IPS-11a (cell line): ENCODE measurements around the gene LEPROT.

Source experiments
- H3K4me3 ChIP-seq: one replicate; pipeline ENCODE4 v1.5.1; 2013; ENCODE audit warnings: low read depth, low read length, control low read depth

Gene LEPROT

DNA sequence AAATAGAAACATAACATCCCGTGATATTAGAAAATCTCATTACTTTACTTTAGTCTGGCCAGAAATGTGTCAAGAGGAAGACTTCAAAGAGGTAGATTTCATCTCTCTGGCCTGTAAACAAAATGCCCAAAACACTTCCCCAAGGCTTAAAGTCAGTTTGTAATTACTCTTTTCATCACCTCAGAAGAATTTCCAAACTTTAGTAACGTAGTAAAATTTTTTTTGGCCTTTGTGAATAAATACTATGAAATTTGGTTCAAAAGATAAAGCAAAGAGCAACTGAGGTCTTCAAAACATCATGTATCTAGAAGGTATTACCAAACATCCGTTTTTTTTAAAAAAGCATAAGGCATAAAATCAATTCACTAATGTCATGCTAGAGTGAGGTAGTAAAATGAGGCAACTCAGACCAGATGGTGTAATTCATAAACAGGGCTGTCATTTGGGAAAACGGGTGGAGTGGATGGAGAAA is 51.4 kb downstream of the LEPROT start:
- no peak overlapping the region for H3K4me3 ChIP-seq

DNA sequence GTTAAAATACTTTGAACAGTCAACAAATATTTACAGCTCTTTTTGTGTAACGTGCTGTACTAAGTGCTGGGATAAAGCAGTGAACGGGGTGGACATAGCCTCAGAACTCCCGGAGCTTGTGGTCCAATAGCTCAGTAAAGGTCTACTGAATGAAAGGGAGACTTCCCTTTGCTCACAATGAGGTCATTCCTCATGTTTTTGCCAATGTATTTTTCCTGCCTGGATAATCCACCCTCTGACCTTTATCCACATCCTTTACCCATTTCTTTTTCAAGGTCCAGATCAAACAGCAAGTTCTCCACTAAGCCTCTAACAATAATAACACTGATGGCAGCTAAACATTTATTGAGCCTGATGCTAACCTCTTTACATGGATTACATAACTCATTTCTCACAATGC is 55.9 kb downstream of the LEPROT start:
- H3K4me3 ChIP-seq: no peak overlapping the region

DNA sequence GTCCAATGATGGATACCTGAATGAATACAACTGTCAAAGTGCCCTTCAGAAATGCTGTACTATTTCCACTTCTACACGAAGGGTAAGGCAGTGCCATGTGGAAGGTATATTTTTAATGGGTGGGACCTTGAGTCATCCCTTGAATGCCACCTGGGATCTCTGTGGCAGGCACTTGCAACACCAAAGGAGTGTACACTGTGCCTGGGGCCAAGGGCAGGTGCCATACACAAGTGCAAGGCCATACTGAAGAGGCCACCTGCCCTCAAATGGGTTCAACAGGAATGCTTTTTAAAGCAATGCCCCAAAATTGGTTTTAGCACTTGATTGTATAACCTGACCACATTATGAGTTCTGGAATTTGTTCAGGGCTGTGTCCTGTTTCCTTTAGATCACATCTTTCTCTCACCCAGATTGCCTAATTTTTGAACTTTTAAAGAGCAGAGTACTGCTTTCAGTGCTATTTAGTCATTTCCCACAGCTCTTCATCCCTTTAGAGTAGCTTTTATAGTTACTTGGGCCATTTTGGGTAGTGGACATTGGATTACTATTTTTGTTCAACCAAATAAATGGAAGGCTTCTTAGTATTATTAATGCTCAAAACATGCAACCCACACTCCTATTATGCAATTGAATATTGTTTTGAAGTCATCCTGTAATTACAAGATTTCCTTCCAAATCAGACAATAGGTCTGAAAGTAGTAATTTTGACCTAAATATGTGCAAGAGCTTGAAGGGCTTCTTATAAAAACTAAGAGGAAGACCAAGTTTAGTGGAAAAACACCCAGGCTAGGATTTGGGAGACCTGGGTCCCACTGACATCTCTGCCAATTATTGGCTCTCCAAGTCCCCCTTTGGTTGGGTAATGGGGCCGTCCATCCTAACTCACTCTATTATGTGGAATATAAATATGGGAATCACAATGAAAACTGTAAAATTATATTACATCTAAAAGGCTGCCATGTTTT is 57.2 kb downstream of the LEPROT start:
- H3K4me3 ChIP-seq: no peak overlapping the region

DNA sequence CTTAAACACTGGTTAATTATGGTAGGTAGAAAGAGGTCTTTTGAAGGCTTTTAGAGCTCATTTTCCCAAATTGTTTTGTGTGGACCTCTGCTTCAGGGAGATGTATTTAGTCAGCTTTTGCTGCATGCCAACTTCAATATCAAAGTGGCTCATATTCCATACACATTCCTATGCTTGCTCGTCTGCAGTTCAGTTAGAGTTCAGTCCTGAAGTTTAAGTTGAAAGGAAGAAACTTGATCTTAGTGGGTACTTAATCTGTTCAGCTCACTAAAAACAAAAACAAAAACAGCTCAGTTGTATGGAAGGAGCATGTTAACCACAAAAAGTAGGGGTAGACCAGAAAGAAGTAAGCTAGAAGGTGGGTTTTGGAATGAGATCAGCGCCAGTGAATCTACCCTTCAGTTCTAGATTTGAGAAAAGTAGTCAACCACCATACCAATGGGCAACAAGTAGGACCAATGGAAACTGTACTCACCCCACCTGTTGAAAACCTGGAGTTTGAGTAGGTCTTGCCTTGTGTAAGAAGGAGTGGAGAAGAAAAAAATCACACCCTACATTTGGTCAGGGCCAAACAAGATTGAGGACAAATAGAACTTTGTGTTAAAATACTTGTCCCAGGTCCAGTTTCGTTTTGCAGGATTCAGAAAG is 58.0 kb downstream of the LEPROT start:
- no peak overlapping the region for H3K4me3 ChIP-seq

DNA sequence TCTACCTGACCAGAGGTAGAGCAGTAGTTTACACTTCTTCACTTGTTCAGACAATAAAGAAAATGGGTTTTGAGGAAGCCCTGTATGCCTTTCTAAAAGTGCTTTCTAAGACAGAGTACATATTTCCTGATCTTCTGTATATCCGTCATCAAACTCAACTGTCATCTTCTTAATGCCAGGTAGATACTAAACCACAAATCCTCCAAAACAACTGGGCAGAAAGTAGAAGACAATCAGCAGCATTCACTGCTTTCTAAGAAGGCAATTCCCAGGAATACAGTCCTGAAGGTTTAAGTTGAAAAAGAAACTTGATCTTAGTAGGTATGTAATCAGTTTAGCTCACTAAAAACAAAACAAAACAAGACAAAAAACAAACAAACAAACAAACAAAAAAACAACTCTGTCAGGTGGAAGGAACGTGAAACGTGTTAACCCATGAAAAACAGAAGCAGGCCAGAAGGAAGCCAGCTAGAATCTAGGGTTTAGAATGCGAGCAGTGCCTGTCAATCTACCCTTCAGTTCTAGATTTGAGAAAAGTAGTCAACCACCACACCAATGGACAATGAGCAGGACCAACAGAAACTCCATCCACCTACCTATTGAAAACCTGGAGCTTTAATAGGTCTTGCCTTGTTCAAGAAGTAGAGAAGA is 59.2 kb downstream of the LEPROT start:
- H3K4me3 ChIP-seq: no peak overlapping the region

DNA sequence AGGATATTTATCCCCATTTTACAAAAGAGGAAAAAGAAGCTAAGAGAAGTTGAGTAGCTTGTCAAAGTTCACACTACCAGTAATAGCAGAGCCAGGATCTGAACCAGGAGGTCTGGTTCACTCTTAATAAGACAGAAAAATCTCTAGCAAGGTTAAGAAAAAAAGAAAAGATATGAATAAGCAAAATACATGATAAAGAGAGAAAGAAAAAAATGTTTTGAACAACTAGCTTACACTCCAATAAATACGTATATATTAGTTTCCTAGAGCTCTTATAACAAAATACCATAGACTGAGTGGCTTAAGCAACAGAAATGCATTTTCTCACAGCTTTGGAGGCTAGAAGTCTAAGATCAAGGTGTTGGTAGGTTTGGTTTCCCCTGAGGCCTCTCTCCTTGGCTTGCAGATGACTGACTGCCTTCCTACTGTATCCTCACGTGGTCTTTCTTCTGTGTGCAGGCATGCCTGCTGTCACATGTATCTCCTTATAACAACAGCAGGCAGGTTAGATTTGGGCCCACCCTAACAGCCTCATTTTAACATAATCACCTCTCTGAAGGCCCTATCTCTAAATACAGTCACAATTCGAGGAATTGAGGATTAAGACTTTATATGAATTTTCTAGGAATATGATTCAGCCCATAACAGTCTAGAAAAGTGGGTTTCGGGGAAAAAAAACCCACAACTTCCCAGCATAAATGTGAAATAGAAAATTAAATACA is 60.4 kb downstream of the LEPROT start:
- H3K4me3 ChIP-seq: no peak overlapping the region

DNA sequence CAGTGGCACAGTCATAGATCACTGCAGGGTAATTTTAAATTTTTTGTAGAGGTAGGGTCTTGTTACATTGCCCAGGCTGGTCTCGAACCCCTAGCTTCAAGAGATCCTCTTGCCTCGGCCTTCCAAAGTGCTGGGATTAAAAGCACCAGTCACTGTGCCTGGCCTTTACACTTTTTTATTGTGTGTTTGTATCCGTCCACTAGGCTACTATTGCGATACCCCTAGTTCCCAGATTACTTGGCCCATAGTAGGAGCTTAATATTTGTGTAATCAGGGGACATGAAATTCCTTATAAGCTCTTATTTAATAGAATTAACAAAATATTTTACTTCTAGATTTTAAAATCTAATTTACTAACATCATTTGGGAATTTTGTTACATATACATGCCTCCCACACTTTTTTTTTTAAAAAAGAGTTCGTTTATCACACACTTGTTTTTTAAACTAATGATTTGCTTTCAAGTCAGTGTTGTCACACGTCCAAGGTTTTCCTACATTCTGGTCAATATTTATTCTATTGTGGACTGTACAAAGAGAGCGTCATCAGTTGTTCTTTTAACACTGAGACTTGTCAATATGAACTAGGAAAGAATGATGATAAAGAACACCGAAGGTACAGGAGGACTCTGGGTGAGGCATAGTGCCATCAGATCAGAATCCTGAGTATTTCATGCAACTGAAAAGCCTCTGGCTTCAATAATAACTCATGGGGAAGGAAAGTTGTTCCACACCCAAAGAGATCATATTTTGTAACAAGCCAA is 63.7 kb downstream of the LEPROT start:
- no peak overlapping the region for H3K4me3 ChIP-seq
